GM21515 (cell line): ENCODE measurements around the gene DEPDC5.

Experiments used
- ATAC-seq: cut with Tn5 transposase; IDR thresholded peaks from one replicate; pipeline ENCODE4 v1.9.1; 2021; ENCODE audit not compliant: unreplicated experiment

DEPDC5 gene

GRCh38 chr22:31891366-31892079 is 137.7 kb downstream of the DEPDC5 start:
- no peak for ATAC-seq

GRCh38 chr22:31892080-31892433 is 138.2 kb downstream of the DEPDC5 start:
- ATAC-seq = no peak

- ATAC-seq = no peak
Measured at GRCh38 chr22:31893460-31893859, 139.6 kb downstream of the DEPDC5 start.

GRCh38 chr22:31895411-31896123 is 141.7 kb downstream of the DEPDC5 start:
- no peak for ATAC-seq

- no peak for ATAC-seq
Measured at GRCh38 chr22:31896472-31896871, 142.7 kb downstream of the DEPDC5 start.

- ATAC-seq = no peak
Measured at GRCh38 chr22:31897842-31898805, 144.3 kb downstream of the DEPDC5 start.

GRCh38 chr22:31898926-31899325 is 145.1 kb downstream of the DEPDC5 start:
- no peak for ATAC-seq

GRCh38 chr22:31899669-31900068 is 145.8 kb downstream of the DEPDC5 start:
- no peak for ATAC-seq

GRCh38 chr22:31901388-31902137 is 147.7 kb downstream of the DEPDC5 start:
- ATAC-seq = no peak

- no peak for ATAC-seq
Measured at GRCh38 chr22:31904651-31905050, 150.8 kb downstream of the DEPDC5 start.

- no peak for ATAC-seq
Measured at GRCh38 chr22:31905356-31905755, 151.5 kb downstream of the DEPDC5 start.

- ATAC-seq = no peak
Measured at GRCh38 chr22:31906086-31906485, 152.3 kb downstream of the DEPDC5 start.

GRCh38 chr22:31906569-31906968 is 152.8 kb downstream of the DEPDC5 start:
- ATAC-seq = no peak

- ATAC-seq = no peak
Measured at GRCh38 chr22:31909977-31910376, 156.2 kb downstream of the DEPDC5 start.

GRCh38 chr22:31911565-31912406 is 158.0 kb downstream of the DEPDC5 start:
- no peak for ATAC-seq

- ATAC-seq = no peak
Measured at GRCh38 chr22:31912407-31912743, 158.6 kb downstream of the DEPDC5 start.

- ATAC-seq = no peak
Measured at GRCh38 chr22:31915586-31915985, 161.8 kb downstream of the DEPDC5 start.

- peak; percentile 68 for ATAC-seq
Measured at GRCh38 chr22:31917227-31917921, 163.6 kb downstream of the DEPDC5 start.

- ATAC-seq = no peak
Measured at GRCh38 chr22:31919730-31920129, 165.9 kb downstream of the DEPDC5 start.
